Activated gamma-delta T cell treated with Interleukin-2 at 50 U/mL for 16 hours (primary cell): ENCODE measurements around the gene MAPT.
"Not testable (repeated sequence)": the region's sequence is repeated elsewhere in the genome, so short reads cannot be mapped to it uniquely, and the experiment has no call there.

Experiments
- DNase-seq: peaks from one replicate; pipeline ENCODE4 v3.0.0-alpha.2; 2020

The MAPT gene

DNA sequence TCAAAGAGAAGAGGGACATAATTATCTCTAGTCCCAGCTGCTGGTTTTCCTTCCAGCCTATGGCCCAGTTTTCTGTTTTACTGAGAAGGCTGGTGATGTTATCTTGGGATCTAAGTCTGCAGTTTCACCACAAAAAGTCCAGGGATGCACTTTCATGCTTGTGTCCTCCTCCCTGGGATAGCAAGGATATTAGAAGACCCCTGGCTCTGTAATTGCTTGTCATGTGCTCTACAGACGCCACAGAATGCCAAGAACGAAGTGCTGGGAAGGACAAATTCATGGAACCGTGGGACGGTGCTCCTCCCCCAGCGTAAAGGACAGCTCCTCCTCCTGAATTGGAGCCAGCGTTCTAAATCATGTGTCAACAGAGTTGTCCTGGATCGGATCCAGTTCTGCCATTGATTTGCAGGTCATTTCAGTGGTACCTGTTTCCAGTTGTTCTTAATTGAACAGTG lies 8.6 kb downstream of the MAPT start:
- DNase-seq, result no peak

GRCh38 chr17:45904866-45905265 lies 10.5 kb downstream of the MAPT start:
- no peak for DNase-seq

DNA sequence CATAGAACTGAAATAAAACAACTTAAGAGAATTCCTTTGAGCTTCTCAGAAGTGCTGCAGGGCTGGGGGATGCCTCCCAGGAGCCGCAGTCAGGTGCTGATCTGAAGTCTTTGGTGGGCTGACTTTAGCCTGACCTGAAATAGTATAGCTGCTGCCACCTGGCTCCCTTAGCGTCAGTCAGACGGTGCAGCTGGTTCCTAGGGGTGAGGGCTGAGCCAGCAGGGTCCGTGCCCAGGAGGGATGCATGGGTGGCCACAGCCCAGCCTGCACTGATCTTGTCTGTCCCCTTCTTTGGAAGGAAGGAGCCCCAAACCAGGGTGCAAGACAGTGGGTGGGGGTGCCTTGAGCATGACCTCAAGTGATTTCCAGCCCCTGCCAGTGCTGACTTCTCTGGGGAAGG lies 11.5 kb downstream of the MAPT start:
- no peak for DNase-seq

GRCh38 chr17:45906237-45906636 lies 11.9 kb downstream of the MAPT start:
- no peak for DNase-seq

DNA sequence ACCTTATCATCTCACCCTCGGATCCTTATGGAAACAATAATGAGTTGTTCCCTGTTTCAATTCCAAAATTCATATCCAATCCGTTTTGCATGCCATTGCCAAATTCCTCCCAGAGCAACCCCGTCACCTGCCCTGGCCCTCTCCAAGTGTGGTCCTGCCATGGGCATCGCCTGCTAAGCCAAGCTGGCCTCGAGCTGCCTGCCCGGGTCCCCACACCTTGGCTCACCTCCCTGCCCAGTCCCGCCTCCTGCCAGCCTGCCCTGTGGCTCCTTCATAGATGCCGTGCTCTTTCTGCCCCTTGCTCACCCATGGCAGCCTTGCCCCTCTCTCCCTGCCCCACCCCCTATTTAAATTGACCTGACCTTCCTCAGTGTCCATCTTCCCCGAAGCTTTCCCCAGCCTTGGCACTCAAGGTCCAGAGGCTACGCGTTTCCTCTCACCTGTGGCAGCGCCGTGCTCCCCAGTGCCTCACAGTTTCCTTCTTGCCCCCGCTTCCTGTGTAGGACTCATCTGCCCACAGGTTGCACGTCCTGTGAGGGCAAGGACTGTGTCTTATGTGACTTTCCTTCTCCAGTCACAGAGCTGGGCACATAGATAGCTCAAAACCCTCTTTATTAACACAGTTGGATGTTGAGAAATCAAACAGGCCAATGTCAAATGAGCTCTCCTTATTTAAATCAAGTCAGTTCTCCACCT lies 12.7 kb downstream of the MAPT start:
- no peak for DNase-seq

DNA sequence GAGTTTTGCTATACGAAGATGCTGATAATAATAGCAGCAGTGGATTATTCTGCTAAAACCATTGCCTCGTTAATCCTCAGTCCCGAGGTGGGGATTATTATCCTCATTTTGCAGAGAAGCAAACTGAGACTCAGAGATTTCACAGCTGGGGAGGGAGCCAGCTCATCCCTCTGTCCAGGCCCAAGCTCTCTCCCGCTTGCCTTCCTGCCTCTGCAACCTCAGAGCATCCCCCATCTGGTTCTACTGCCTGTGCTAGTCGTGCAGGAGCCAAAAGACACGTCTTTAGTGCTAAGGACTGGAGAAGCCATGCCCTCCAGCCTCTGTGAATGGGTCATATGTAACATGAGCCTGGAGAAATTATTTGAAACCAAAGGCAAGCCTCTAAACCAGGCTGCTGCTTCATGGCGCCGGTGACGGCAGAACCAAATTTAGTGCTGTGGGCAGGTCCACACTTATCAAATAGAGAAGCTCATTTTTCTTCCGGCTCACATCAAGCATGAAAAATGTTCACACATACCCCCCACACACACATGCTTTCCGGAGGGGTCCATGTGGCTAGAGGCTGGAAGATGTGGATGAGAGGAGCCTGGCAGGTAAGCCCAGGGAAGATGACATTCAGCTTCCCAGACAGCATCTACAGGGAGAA lies 13.5 kb downstream of the MAPT start:
- no peak for DNase-seq

DNA sequence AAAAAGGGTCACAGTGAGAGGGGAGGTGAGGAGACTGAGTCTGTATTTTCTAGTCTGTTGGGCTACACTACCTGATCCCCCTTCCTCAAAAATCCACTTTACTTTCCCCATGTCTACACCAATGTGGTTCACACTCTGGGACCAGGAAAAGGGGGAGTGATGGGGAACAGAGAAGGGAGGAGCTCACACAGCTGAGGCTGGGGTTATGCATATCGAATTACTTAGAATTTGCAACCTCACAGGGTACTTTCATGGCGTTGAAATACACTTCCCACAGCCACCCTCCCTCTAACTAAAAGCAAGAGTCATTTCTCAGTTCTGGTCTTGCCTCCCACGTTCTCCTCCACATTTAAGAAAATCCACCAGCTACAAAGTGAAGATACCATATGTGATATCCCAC lies 14.1 kb downstream of the MAPT start:
- DNase-seq, result no peak

GRCh38 chr17:45908935-45909334 lies 14.6 kb downstream of the MAPT start:
- no peak for DNase-seq

- DNase-seq, result no peak
Observed at GRCh38 chr17:45910667-45911066, 16.3 kb downstream of the MAPT start.

DNA sequence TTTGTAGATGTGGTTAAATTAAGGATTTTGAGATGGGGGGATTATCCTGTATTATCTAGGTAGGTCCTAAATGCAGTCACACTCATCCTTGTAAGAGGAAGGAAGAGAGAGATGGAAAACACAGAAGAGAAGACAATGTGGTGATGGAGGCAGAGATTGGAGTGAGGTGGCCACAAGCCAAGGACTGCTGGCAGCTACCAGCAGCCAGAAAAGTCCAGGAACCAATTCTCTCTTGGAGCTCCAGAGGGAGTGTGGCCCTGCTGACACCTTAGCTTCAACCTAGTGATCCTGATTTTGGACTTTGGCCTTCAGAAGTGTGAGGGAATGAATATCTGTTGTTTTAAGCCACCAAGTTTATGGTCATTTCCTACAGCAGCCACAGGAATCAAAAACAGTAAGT lies 18.0 kb downstream of the MAPT start:
- DNase-seq, result no peak

GRCh38 chr17:45913030-45913429 lies 18.7 kb downstream of the MAPT start:
- DNase-seq, result not testable (repeated sequence)

DNA sequence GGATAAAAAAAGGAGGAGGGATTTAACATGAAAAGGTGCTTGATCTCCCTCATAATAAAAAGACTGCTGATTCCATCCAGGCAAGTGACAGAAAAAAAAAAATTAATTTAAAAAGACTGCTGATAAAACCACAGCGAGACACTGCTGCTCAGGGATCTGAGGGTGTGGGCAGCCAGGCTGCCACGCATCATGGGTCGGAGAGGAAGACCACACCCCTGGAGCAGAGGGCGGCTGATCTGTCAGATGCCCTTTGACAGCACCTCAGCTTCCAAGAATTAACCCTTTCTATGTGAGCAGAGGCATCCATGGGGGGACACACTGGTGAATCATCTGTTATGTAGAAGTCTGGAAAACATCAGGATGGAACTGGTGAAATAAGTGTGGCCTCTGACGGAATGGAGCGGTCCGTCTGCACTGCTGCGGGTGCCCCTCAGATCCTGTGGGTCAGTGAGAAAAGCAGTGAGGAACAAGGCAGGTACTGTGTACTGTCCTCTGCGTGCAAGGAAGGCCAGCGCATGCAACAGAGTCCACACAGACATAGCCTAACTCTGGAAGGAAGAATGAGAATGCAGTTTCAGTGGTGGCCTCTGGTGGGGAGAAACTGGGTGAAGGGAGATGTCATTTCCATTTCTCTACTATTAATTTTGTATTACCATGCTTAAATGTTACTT lies 19.8 kb downstream of the MAPT start:
- no peak for DNase-seq

DNA sequence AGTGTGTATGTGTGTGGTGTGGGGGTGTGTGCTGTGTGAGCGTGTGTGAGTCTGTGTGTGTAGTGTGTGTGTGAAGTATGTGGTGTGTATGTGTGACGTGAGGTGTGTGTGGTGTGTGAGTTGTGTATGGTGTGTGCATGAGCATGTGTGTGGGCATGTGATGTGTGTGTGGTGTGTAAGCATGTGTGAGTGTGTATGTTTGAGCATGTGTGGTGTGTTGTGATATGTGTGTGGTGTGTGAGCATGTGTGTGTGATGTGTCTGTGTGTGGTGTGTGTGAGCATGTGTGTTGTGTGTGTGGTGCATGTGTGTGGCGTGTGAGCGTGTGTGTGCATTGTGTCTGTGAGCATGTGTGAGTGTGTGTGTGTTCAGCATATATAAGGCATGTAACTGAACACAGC lies 20.9 kb downstream of the MAPT start:
- DNase-seq, result no peak

DNA sequence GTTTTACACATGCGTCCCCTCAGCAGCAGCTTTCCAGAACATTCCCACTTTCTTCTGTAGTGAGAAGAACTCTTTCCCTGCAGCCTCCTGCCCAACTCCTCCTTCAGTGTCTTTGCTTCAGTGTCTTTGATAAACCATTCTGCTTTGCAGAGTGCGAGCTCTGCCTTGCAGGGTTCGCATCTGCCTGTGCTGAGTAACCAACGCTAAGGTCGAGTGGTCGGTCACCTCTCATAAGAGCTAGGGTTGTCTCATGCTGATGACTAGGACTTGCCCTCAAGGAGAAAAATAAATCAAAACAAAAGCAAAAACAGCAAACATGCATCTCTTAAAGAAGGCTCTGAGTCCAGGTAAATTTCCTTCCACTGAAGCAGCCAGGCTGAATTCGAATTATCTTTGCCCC lies 22.7 kb downstream of the MAPT start:
- DNase-seq, result no peak

GRCh38 chr17:45918241-45918745 lies 23.9 kb downstream of the MAPT start:
- DNase-seq, result no peak

- DNase-seq, result no peak
Observed at GRCh38 chr17:45919136-45919535, 24.8 kb downstream of the MAPT start.

DNA sequence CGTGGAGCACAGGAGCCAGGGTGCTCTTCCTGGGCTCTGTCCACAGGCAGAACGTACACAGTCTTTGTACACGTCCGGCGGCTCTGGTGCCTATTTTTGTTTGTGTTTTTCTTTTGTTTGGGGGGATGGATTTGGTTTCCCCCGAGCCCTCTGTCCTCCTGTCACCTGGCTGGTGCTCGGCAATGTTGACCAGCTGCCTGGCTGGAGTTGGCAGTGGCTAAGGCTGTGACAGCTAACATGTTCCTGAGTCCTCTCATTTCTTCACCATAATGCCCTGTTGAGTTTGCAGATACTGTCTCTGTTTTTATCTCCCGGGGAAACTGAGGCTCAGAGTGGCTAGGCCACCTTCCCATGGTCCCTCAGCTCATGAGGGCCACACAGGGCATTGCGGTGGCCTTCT lies 25.7 kb downstream of the MAPT start:
- no peak for DNase-seq

GRCh38 chr17:45923511-45924268 lies 29.3 kb downstream of the MAPT start:
- DNase-seq, result no peak

- no peak for DNase-seq
Observed at GRCh38 chr17:45924332-45924820, 30.0 kb downstream of the MAPT start.

- DNase-seq, result no peak
Observed at GRCh38 chr17:45925311-45925710, 31.0 kb downstream of the MAPT start.

DNA sequence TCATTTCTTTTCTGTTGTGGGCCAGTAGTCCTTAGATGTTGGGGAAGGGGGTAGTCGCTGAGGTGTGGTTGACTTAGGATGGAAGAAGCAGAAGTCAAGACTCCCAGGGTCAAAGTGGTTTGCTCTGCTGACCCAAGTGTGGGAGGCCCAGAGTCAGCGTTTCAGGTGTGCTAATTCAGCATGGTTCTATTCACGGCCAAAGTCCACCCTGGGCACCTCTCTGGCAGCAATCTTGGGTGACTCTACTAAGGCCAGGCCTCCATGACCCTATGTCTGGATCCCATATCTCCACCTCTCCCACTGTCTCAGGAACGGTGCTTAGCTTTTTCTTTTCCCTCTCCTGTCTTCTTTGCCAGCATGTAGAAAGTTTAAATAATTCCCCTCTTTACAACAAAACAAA lies 32.9 kb downstream of the MAPT start:
- no peak for DNase-seq

- DNase-seq, result no peak
Observed at GRCh38 chr17:45929344-45929743, 35.0 kb downstream of the MAPT start.

- no peak for DNase-seq
Observed at GRCh38 chr17:45930420-45930951, 36.1 kb downstream of the MAPT start.
